ES-I3 (cell line): ENCODE measurements around the gene PMS1.
"Not testable (repeated sequence)": the region's sequence is repeated elsewhere in the genome, so short reads cannot be mapped to it uniquely, and the experiment has no call there.

Experiments
- H3K36me3 ChIP-seq: 2 replicates; pipeline ENCODE4 v1.6.1; 2013; ENCODE audit warnings: mild to moderate bottlenecking, low read length, control low read depth, moderate library complexity; ENCODE audit not compliant: insufficient read depth
- H3K4me1 ChIP-seq: 2 replicates; pipeline ENCODE4 v1.6.1; 2013; ENCODE audit warnings: mild to moderate bottlenecking, control low read depth, low read length; ENCODE audit not compliant: insufficient read depth
- H3K9ac ChIP-seq: 2 replicates; pipeline ENCODE4 v1.6.1; 2013; ENCODE audit warnings: low read depth, mild to moderate bottlenecking, low read length, moderate library complexity
- H3K9me3 ChIP-seq: 2 replicates; pipeline ENCODE4 v1.6.1; 2013; ENCODE audit warnings: mild to moderate bottlenecking, low read length, moderate library complexity; ENCODE audit not compliant: control insufficient read depth, insufficient read depth

PMS1 gene

DNA sequence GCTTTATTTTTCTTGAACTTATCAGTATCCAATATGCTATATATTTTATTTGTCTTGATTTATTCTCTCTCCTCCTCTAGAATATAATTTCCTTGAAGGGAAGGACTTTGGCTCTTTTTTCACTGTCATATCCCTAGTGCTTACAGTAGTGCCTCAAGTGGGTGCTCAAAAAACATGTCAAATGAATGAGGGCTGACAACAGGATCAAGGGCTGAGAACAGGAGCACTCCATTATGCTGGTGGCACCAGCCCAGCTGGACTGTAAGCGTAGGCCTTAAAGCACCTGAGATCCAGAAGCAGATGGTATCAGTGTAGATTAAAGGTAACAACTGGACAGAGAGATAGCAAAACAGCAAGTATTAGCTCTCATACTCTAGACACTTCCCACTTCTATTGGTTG, 46.3 kb downstream of the PMS1 start:
- no peaks in the 10 kb centered on the region for H3K36me3 ChIP-seq
- H3K9ac ChIP-seq = no peak overlapping the region
- peaks cover 9% of the 10 kb centered on the region; the same call in 1 of the 2 replicates for H3K4me1 ChIP-seq
- H3K9me3 ChIP-seq = no peaks in the 10 kb centered on the region

DNA sequence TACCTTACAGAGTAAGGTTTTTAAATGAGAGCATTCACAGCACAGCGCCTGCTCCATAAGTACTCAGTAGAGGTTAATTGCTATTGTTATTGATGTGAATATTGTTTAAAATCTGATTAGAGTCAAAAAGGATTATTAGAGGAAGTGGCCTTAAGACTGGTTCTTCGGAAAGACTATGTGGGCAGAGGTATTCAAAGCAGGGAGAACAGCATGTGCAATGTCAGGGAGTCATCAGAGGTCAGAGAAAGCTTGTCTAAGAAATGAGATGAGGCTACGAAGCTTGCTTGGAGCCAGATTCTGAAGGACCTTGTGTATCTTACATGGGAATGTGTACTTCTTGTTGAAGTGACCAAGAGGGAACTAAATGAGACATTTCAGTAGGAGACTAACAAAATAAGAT, 49.8 kb downstream of the PMS1 start:
- Histone ChIP-seq H3K9me3 (no peaks in the 10 kb centered on the region), H3K4me1 (no peaks in the 10 kb centered on the region), H3K9ac (no peak overlapping the region), H3K36me3 (peaks cover 3% of the 10 kb centered on the region; the same call in 1 of the 2 replicates)

DNA sequence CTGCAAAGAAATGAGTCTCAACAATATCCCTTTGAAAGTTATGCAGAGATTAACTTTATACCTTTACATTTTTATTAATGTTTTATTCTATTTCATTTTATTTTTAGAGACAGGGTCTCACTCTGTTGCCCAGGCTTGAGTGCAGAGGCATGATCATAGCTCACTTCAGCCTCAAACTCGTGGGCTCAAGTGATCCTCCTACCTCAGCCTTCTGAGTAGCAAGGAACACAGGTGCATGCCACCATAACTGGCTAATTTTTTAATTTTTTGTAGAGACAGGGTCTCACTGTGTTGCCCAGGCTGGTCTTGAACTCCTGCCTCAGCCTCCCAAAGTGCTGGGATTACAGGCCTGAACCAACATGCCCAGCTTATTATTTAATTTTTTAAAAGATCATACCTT, 50.4 kb downstream of the PMS1 start:
- not testable (repeated sequence) for H3K9ac ChIP-seq, H3K4me1 ChIP-seq, H3K9me3 ChIP-seq, H3K36me3 ChIP-seq

DNA sequence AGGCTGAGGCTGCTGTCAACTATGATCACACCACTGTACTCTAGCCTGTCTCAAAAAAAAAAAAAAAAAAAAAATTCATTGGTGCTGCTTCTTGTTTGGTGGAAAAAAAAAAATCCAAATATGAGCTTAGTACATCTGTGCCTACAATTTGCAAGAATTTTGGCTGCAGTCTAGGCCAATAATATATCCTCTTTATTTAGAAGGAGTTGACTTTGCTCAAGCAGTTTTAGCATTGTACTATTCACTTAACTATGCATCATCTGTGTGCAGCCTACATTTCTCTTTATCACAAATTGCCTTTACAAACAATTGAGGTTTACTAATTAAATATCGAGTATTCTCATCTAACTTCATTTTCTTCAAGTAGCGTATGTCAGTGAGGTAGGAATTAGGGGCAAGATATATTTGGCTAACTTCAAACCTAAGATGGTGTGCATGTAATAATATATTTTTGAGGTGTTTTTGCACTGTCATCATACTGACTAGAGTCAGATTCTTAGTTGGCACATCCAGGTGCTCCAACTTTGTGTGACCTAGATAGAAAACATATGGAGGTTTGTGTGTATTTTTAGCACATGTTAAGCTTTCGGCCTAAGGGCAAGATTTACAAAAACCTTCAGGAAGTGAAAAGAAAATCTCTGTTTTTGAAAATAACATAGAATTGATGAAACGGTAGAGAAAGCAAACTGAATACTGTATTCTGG, 51.8 kb downstream of the PMS1 start:
- no peak overlapping the region for H3K9ac ChIP-seq
- peaks cover 3% of the 10 kb centered on the region; the same call in 1 of the 2 replicates for H3K36me3 ChIP-seq
- no peaks in the 10 kb centered on the region for H3K4me1 ChIP-seq
- H3K9me3 ChIP-seq = no peaks in the 10 kb centered on the region

DNA sequence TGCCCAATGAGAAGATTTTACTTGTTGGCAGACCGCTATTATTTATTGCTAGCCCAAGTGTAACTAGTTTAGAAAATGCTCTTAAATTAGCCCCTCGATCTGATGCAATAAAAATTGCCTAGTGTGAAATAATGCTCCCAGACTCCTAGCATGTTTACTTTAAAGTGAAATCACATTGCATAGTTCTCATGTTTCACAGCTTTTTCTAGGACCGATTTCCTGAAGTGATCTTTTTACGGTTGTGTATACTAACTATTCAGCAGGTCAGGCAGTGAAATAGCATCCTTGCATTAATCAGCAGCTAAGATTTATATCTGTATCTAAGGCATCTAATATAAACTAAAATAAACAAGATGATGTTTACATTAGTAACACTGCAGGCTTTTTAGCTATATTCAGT, 52.4 kb downstream of the PMS1 start:
- Histone ChIP-seq H3K4me1 (no peaks in the 10 kb centered on the region), H3K9ac (no peak overlapping the region), H3K9me3 (no peaks in the 10 kb centered on the region), H3K36me3 (peaks cover 3% of the 10 kb centered on the region; the same call in 1 of the 2 replicates)

DNA sequence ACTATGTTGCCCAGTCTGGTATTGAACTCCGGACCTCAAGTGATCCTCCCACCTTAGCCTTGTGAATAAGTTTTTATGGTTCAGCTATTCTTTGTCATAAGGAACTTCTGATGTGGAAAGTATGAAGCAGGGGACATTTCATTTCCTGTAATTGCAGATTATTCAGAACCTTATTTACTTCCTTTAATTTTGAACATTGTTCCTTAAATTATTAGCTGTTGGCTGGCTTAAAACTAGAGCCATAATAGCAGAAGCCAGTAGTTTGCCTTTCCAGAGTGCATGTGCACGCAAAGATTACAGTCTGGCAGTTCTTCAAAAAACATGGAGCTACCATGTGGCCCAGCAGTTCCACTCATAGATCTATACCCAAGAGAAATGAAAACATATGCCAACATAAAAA, 53.1 kb downstream of the PMS1 start:
- Histone ChIP-seq H3K4me1 (no peaks in the 10 kb centered on the region), H3K9me3 (no peaks in the 10 kb centered on the region), H3K9ac (no peak overlapping the region), H3K36me3 (peaks cover 3% of the 10 kb centered on the region; the same call in 1 of the 2 replicates)

DNA sequence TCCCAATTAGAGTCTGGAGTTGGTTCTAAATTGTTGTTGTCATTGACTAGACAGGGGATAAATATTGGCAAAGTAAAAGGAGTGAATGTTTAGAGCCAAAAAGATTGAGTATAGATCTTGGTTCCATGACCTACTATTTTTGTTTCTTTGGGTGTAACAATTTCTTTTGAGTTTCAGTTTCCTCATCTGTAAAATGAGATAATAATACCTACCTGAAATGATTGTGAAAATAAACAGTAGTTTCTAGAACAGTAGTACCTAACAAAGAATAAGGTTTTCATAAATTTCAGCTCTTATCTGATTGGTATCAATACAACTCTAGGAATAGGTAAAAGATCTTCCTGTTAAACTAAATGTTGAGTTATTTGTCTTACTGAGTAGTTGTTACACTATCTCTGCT, 56.8 kb downstream of the PMS1 start:
- no peak overlapping the region for H3K9ac ChIP-seq
- peaks cover 3% of the 10 kb centered on the region; the same call in 1 of the 2 replicates for H3K36me3 ChIP-seq
- no peaks in the 10 kb centered on the region for H3K9me3 ChIP-seq
- no peaks in the 10 kb centered on the region for H3K4me1 ChIP-seq

DNA sequence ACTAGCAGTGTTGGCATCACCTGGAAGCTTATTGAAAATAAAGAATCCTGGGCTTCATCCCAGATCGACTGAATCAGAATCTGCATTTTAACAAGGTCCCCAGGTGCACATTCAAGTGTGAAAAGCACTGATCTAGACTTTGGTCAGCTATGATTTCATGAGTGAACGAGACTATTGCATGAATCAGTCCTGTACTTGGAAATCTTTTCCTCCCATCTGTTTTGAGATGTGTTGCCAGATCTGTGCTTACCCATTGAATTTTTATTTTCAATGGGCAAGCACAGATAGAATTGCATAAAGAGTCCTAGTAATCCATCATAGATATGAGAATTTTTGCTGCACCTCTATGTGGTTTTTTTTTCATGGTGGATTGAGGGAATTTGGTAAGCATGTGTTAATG, 64.0 kb downstream of the PMS1 start:
- no peaks in the 10 kb centered on the region for H3K9me3 ChIP-seq
- H3K9ac ChIP-seq = no peak overlapping the region
- peaks cover 3% of the 10 kb centered on the region; the same call in 1 of the 2 replicates for H3K36me3 ChIP-seq
- H3K4me1 ChIP-seq = no peaks in the 10 kb centered on the region

DNA sequence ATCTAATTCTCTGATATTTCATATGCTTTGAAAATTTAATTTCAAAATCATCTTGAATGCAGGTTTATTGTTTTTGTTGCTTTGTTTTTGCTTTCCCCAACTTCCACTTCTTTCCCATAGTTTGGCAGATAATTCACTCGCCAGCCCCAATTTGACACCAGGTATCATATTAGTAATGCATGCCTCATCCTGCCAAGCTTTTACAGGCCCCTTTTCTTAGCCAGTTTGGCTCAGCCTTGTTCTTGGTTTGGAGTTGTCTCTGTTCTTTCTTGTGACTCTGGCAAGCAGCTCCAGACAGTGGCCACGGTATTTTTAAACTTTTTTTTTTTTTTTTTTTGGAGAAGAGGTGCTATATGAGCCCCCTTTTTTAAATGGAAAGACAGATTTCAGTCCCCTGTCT, 65.3 kb downstream of the PMS1 start:
- Histone ChIP-seq H3K9me3 (no peaks in the 10 kb centered on the region), H3K36me3 (peaks cover 3% of the 10 kb centered on the region; the same call in 1 of the 2 replicates), H3K4me1 (no peaks in the 10 kb centered on the region), H3K9ac (no peak overlapping the region)

DNA sequence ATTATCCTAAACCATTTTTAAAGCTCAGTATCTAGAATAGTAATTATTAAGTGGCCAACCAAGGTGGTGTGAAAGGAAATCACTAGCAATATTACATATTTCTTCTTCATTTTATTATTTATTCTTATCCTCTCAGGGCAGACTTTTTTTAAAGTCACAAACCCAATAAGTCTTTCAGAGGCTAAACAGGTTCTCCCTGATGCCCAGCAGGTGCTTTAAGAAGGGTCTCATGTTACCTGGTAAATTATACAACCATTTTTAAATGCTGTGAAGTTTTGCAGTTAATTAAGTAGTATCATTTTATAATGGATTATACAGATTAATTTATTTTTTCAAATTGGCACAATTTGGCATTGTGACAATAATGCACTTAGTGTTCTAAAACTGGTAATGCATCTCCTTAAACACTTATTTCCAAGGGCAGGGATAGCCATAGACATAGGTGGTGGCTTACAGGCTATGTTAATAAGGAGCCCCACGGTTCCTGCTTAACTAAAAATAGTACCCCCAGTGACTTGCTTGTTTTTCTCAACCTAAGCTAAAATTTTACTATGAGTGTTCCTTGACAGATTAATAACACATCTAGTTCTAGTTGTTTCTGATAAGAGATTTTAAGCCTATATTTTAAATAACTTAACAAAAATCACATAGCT, 67.0 kb downstream of the PMS1 start:
- H3K9ac ChIP-seq = no peak overlapping the region
- H3K9me3 ChIP-seq = no peaks in the 10 kb centered on the region
- no peaks in the 10 kb centered on the region for H3K4me1 ChIP-seq
- H3K36me3 ChIP-seq = peaks cover 3% of the 10 kb centered on the region; the same call in 1 of the 2 replicates

DNA sequence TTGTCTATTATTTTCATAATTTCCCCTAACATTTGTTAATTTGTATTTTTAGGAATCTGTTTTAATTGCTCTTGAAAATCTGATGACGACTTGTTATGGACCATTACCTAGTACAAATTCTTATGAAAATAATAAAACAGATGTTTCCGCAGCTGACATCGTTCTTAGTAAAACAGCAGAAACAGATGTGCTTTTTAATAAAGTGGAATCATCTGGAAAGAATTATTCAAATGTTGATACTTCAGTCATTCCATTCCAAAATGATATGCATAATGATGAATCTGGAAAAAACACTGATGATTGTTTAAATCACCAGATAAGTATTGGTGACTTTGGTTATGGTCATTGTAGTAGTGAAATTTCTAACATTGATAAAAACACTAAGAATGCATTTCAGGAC, 69.9 kb downstream of the PMS1 start:
- Histone ChIP-seq H3K9ac (no peak overlapping the region), H3K36me3 (no peaks in the 10 kb centered on the region), H3K9me3 (no peaks in the 10 kb centered on the region), H3K4me1 (no peaks in the 10 kb centered on the region)

DNA sequence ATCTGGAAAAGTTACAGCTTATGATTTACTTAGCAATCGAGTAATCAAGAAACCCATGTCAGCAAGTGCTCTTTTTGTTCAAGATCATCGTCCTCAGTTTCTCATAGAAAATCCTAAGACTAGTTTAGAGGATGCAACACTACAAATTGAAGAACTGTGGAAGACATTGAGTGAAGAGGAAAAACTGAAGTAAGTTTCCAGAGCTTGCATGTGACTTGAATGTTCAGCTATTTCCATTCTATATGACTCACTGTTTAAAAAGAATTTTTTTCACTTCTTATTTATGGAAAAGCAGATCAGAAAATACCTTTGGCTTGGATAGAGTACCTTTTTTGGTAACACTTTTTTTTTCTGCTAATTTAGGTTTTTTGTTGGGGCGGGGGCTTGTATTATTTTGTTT, 70.7 kb downstream of the PMS1 start:
- 0 out of 2 replicates have a peak, but pooled peaks cover under 1% of the 10 kb centered on the region for H3K36me3 ChIP-seq
- no peaks in the 10 kb centered on the region for H3K4me1 ChIP-seq
- H3K9ac ChIP-seq = no peak overlapping the region
- H3K9me3 ChIP-seq = no peaks in the 10 kb centered on the region

DNA sequence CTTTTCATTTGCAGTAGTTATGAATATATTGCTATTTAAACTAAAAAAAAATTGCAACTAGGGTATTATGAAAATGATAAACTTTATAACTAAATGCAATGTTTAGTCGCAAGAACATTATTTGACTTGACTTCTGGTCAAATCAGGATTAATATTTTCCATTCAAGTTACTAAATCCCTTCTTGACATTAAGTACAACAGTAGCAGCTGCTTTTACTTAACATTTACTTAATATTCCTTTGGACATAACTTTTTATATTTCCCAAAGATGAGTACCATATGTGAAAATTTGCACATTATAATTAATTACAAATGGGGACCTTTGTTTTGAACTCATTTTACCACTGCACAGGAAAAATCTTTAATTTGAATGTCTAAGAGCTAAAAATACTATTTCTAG, 74.0 kb downstream of the PMS1 start:
- H3K36me3 ChIP-seq = 0 out of 2 replicates have a peak, but pooled peaks cover 2% of the 10 kb centered on the region
- no peaks in the 10 kb centered on the region for H3K9me3 ChIP-seq
- H3K4me1 ChIP-seq = no peaks in the 10 kb centered on the region
- H3K9ac ChIP-seq = no peak overlapping the region

DNA sequence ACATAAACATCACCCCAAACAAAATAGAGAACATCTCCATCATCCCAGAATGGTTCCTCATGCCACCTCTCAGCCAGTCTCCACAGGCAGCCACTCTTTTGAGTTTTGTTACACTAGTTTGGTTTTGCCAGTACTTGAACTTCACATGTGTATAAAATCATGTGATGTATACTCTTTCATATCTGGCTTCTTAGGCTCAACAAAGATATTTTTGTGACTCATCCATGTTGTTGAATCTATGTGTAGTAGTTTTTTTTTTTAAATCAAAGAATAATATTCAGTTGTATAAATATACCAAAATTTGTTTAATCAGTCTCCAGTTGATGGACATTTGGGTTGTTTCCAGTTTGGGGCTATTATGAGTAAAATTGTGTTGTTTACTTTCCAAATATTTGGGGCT, 75.9 kb downstream of the PMS1 start:
- H3K4me1 ChIP-seq = no peaks in the 10 kb centered on the region
- H3K9ac ChIP-seq = no peak overlapping the region
- peaks cover 2% of the 10 kb centered on the region; the same call in 1 of the 2 replicates for H3K36me3 ChIP-seq
- H3K9me3 ChIP-seq = no peaks in the 10 kb centered on the region

DNA sequence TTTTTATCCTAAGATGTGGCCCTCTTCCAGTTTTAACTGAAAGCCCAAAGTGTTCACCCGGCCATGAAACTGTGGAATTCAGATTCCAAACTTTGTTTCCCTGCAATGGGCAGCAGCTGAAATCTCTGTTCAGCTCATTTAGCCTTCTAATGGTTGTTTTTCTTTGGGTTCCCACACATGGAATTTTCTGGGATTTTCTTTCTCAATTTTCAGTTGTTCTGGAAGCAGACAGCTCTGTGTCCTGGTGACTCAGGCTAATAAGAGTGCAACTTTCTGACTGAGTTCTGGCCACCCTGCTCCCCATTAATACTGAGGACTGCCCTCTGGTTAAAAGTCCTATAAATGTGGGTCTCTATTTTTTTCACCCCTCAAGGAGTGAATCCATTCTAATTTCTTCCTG, 78.5 kb downstream of the PMS1 start:
- Histone ChIP-seq H3K9me3 (no peaks in the 10 kb centered on the region), H3K4me1 (no peaks in the 10 kb centered on the region), H3K36me3 (peaks cover 5% of the 10 kb centered on the region), H3K9ac (no peak overlapping the region)
